Fibroblast of skin of left biceps (primary cell): ENCODE measurements around the gene KANSL1.
"Not testable (repeated sequence)": the region's sequence is repeated elsewhere in the genome, so short reads cannot be mapped to it uniquely, and the experiment has no call there.

ENCODE experiments used
- DNase-seq, 2 experiments: peaks; one replicate each; pipeline ENCODE4 v3.0.0-alpha.2; 2013; ENCODE audit warnings: low read depth in 2 of 2

The KANSL1 gene

DNA sequence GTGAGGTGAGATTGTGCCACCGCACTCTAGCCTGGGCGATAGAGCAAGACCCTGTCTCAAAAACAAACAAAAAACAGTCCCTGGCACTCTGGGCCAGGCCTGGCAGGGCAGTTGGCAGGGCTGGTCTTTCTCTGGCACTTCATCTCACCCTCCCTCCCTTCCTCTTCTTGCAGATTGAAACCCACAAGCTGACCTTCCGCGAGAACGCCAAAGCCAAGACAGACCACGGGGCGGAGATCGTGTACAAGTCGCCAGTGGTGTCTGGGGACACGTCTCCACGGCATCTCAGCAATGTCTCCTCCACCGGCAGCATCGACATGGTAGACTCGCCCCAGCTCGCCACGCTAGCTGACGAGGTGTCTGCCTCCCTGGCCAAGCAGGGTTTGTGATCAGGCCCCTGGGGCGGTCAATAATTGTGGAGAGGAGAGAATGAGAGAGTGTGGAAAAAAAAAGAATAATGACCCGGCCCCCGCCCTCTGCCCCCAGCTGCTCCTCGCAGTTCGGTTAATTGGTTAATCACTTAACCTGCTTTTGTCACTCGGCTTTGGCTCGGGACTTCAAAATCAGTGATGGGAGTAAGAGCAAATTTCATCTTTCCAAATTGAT is 169.3 kb downstream of the KANSL1 start:
- no peak for DNase-seq

DNA sequence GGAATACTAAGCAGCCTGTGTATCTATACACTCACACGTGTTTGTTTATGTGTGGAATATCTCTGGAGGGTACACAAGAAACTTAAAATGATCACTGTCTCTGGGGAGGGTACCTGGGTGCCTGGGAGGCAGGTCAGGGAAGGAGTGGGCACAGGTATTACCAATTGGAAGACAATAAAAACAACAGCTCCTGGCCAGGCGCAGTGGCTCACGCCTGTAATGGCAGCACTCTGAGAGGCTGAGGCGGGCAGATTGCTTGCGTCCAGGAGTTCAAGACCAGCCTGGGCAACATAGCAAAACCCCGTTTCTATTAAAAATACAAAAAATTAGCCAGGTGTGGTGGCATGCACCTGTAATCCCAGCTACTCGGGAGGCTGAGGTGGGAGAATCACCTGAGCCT is 169.9 kb downstream of the KANSL1 start:
- DNase-seq = not testable (repeated sequence)

DNA sequence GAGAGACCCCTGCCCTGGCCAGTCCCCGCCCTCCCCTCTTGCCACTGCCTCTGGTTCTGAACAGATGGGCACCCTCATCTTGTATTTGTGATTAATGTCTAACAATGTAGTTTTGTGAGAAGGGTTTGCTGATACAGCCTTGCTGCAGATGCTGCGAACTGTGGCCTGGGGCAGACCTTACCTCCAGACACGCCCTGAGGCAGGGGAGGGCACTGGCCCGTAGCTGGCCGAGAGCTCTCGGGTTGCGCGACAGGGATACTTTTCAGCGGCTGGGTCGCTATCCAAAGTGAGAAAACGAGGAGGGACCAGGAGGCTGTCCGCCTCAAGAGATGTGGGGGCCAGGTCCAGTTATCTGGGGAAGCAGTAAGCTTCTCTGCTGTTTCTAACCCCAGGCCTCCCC is 172.2 kb downstream of the KANSL1 start:
- DNase-seq = no peak

DNA sequence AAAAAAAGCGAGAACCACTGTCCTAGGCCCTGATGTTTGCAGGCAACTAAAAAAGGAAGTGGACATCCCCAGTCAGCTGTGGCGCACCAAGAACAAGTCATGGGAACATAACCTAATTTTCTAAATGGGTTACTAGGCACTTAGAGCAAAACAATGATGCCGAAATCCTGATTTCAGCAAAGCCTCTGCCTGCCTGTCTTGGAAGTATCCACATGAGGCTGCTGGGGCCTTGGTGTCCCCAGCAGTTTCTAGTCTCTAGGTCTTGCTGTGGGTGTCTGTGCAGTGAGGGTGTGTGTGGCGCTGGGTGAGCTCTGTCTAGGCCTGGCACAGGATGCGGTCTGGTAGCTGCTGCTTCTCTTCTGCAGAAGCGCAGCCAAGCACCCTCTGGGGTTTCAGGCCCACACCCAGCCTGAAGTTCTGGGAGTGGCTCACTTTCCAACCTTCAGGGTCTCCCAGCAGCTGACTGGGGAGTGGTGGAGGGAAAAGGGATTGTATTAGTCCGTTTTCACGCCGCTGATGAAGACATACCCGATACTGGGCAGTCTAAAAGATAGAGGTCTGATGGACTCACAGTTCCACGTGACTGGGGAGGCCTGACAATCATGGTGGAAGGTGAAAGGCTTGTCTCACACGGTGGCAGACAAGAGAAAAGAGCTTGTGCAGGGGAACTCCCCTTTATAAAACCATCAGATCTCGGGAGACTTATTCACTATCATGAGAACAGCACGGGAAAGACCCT is 173.0 kb downstream of the KANSL1 start:
- DNase-seq = no peak

DNA sequence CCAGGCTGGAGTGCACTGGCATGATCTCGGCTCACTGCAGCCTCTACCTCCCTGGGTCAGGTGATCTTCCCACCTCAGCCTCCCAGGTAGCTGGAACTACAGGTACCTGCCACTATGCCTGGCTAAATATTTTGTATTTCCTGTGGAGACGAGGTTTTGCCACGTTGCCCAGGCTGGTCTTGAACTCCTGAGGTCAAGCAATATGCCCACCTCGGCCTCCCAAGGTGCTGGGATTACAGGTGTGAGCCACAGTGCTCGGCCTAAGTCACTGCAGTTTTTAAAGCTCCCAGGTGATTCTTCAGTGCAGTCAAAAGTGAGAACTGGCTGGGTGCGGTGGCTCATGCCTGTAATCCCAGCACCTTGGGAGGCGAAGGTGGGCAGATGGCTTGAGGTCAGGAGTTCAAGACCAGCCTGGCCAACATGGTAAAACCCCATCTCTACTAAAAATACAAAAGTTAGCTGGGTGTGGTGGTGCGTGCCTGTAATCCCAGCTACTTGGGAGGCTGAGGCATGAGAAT is 173.8 kb downstream of the KANSL1 start:
- DNase-seq = not testable (repeated sequence)

DNA sequence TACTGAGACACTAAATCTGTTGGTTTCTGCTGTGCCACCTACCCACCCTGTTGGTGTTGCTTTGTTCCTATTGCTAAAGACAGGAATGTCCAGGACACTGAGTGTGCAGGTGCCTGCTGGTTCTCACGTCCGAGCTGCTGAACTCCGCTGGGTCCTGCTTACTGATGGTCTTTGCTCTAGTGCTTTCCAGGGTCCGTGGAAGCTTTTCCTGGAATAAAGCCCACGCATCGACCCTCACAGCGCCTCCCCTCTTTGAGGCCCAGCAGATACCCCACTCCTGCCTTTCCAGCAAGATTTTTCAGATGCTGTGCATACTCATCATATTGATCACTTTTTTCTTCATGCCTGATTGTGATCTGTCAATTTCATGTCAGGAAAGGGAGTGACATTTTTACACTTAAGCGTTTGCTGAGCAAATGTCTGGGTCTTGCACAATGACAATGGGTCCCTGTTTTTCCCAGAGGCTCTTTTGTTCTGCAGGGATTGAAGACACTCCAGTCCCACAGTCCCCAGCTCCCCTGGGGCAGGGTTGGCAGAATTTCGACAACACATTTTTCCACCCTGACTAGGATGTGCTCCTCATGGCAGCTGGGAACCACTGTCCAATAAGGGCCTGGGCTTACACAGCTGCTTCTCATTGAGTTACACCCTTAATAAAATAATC is 179.6 kb downstream of the KANSL1 start:
- peak; percentile 20 to 22 for DNase-seq

DNA sequence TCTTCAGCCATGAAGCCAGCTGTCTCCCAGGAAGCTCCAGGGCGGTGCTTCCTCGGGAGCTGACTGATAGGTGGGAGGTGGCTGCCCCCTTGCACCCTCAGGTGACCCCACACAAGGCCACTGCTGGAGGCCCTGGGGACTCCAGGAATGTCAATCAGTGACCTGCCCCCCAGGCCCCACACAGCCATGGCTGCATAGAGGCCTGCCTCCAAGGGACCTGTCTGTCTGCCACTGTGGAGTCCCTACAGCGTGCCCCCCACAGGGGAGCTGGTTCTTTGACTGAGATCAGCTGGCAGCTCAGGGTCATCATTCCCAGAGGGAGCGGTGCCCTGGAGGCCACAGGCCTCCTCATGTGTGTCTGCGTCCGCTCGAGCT is 180.1 kb downstream of the KANSL1 start:
- DNase-seq = no peak

DNA sequence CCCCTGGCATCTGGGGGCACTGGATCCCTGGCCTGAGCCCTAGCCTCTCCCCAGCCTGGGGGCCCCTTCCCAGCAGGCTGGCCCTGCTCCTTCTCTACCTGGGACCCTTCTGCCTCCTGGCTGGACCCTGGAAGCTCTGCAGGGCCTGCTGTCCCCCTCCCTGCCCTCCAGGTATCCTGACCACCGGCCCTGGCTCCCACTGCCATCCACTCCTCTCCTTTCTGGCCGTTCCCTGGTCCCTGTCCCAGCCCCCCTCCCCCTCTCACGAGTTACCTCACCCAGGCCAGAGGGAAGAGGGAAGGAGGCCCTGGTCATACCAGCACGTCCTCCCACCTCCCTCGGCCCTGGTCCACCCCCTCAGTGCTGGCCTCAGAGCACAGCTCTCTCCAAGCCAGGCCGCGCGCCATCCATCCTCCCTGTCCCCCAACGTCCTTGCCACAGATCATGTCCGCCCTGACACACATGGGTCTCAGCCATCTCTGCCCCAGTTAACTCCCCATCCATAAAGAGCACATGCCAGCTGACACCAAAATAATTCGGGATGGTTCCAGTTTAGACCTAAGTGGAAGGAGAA is 180.6 kb downstream of the KANSL1 start:
- no peak for DNase-seq

DNA sequence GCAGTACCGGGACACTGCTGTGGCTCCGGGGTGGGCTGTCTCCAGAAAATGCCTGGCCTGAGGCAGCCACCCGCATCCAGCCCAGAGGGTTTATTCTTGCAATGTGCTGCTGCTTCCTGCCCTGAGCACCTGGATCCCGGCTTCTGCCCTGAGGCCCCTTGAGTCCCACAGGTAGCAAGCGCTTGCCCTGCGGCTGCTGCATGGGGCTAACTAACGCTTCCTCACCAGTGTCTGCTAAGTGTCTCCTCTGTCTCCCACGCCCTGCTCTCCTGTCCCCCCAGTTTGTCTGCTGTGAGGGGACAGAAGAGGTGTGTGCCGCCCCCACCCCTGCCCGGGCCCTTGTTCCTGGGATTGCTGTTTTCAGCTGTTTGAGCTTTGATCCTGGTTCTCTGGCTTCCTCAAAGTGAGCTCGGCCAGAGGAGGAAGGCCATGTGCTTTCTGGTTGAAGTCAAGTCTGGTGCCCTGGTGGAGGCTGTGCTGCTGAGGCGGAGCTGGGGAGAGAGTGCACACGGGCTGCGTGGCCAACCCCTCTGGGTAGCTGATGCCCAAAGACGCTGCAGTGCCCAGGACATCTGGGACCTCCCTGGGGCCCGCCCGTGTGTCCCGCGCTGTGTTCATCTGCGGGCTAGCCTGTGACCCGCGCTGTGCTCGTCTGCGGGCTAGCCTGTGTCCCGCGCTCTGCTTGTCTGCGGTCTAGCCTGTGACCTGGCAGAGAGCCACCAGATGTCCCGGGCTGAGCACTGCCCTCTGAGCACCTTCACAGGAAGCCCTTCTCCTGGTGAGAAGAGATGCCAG is 181.3 kb downstream of the KANSL1 start:
- DNase-seq = no peak

DNA sequence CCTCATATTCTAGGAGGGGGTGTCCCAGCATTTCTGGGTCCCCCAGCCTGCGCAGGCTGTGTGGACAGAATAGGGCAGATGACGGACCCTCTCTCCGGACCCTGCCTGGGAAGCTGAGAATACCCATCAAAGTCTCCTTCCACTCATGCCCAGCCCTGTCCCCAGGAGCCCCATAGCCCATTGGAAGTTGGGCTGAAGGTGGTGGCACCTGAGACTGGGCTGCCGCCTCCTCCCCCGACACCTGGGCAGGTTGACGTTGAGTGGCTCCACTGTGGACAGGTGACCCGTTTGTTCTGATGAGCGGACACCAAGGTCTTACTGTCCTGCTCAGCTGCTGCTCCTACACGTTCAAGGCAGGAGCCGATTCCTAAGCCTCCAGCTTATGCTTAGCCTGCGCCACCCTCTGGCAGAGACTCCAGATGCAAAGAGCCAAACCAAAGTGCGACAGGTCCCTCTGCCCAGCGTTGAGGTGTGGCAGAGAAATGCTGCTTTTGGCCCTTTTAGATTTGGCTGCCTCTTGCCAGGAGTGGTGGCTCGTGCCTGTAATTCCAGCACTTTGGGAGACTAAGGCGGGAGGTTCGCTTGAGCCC is 182.5 kb downstream of the KANSL1 start:
- no peak for DNase-seq

DNA sequence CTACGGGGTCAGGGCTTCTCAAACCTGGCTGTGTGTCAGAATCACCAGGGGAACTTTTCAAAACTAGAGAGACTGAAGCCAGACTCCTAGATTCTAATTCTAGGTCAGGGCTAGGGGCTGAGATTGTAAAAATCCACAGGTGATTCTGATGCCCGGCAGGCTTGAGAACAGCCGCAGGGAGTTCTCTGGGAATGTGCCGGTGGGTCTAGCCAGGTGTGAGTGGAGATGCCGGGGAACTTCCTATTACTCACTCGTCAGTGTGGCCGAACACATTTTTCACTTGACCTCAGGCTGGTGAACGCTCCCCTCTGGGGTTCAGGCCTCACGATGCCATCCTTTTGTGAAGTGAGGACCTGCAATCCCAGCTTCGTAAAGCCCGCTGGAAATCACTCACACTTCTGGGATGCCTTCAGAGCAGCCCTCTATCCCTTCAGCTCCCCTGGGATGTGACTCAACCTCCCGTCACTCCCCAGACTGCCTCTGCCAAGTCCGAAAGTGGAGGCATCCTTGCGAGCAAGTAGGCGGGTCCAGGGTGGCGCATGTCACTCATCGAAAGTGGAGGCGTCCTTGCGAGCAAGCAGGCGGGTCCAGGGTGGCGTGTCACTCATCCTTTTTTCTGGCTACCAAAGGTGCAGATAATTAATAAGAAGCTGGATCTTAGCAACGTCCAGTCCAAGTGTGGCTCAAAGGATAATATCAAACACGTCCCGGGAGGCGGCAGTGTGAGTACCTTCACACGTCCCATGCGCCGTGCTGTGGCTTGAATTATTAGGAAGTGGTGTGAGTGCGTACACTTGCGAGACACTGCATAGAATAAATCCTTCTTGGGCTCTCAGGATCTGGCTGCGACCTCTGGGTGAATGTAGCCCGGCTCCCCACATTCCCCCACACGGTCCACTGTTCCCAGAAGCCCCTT is 183.3 kb downstream of the KANSL1 start:
- no peak for DNase-seq

DNA sequence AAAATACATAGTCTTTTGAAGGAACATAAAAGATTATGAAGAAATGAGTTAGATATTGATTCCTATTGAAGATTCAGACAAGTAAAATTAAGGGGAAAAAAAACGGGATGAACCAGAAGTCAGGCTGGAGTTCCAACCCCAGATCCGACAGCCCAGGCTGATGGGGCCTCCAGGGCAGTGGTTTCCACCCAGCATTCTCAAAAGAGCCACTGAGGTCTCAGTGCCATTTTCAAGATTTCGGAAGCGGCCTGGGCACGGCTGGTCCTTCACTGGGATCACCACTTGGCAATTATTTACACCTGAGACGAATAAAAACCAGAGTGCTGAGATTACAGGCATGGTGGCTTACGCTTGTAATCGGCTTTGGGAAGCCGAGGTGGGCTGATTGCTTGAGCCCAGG is 184.6 kb downstream of the KANSL1 start:
- DNase-seq = no peak

DNA sequence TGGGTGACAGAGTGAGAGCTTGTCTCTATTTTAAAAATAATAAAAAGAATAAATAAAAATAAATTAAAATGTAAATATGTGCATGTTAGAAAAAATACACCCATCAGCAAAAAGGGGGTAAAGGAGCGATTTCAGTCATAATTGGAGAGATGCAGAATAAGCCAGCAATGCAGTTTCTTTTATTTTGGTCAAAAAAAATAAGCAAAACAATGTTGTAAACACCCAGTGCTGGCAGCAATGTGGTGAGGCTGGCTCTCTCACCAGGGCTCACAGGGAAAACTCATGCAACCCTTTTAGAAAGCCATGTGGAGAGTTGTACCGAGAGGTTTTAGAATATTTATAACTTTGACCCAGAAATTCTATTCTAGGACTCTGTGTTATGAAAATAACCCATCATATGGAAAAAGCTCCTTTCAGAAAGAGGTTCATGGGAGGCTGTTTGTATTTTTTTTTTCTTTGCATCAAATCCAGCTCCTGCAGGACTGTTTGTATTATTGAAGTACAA is 185.7 kb downstream of the KANSL1 start:
- DNase-seq = no peak

DNA sequence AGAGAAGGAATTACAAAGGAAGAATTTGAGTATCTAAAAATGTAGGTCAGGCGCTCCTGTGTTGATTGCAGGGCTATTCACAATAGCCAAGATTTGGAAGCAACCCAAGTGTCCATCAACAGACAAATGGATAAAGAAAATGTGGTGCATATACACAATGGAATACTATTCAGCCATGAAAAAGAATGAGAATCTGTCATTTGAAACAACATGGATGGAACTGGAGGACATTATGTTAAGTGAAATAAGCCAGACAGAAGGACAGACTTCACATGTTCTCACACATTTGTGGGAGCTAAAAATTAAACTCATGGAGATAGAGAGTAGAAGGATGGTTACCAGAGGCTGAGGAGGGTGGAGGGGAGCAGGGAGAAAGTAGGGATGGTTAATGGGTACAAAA is 187.1 kb downstream of the KANSL1 start:
- DNase-seq = not testable (repeated sequence)

DNA sequence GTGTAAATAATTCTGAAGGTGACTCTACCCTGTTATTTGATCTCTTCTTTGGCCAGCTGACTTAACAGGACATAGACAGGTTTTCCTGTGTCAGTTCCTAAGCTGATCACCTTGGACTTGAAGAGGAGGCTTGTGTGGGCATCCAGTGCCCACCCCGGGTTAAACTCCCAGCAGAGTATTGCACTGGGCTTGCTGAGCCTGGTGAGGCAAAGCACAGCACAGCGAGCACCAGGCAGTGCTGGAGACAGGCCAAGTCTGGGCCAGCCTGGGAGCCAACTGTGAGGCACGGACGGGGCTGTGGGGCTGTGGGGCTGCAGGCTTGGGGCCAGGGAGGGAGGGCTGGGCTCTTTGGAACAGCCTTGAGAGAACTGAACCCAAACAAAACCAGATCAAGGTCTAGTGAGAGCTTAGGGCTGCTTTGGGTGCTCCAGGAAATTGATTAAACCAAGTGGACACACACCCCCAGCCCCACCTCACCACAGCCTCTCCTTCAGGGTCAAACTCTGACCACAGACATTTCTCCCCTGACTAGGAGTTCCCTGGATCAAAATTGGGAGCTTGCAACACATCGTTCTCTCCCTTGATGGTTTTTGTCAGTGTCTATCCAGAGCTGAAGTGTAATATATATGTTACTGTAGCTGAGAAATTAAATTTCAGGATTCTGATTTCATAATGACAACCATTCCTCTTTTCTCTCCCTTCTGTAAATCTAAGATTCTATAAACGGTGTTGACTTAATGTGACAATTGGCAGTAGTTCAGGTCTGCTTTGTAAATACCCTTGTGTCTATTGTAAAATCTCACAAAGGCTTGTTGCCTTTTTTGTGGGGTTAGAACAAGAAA is 189.1 kb downstream of the KANSL1 start:
- DNase-seq = no peak

DNA sequence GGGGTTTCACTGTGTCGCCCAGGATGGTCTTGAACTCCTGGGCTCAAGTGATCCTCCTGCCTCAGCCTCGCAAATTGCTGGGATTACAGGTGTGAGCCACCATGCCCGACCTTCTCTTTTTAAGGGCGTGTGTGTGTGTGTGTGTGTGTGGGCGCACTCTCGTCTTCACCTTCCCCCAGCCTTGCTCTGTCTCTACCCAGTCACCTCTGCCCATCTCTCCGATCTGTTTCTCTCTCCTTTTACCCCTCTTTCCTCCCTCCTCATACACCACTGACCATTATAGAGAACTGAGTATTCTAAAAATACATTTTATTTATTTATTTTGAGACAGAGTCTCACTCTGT is 190.3 kb downstream of the KANSL1 start:
- DNase-seq = no peak

DNA sequence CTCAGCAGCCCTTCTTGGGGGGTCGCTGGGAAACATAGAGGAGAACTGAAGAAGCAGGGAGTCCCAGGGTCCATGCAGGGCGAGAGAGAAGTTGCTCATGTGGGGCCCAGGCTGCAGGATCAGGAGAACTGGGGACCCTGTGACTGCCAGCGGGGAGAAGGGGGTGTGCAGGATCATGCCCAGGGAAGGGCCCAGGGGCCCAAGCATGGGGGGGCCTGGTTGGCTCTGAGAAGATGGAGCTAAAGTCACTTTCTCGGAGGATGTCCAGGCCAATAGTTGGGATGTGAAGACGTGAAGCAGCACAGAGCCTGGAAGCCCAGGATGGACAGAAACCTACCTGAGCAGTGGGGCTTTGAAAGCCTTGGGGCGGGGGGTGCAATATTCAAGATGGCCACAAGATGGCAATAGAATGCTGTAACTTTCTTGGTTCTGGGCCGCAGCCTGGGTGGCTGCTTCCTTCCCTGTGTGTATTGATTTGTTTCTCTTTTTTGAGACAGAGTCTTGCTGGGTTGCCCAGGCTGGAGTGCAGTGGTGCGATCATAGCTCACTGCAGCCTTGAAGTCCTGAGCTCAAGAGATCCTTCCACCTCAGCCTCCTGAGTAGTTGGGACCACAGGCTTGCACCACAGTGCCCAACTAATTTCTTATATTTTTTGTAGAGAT is 190.8 kb downstream of the KANSL1 start:
- DNase-seq = peak; percentile 14 to 17

DNA sequence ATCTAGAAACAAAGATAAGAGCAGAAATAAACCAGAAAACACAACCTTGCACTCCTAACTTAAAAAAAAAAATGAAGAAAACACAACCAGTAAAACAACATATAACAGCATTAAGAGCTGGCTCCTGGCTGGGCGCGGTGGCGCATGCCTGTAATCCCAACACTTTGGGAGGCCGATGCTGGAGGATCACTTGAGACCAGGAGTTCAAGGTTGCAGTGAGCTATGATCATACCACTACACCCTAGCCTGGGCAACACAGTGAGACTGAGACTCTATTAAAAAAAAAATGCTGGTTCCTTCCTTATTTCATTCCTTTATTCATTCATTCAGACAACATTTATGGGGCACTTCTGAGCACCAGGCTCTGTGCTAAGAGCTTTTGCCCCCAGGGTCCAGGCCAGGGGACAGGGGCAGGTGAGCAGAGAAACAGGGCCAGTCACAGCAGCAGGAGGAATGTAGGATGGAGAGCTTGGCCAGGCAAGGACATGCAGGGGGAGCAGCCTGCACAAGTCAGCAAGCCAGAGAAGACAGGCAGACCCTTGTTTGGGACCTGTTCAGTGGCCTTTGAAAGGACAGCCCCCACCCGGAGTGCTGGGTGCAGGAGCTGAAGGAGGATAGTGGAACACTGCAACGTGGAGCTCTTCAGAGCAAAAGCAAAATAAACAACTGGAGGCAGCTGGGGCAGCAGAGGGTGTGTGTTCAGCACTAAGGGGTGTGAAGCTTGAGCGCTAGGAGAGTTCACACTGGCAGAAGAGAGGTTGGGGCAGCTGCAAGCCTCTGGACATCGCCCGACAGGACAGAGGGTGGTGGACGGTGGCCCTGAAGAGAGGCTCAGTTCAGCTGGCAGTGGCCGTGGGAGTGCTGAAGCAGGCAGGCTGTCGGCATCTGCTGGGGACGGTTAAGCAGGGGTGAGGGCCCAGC is 191.6 kb downstream of the KANSL1 start:
- DNase-seq = no peak
